CD14-positive monocyte (primary cell): ENCODE data around the gene LEPR. TPM values are rescaled to one million over a fixed set of nuclear protein-coding genes. Genes with fewer than 3 reads are reported as not detected.

ENCODE experiments used
- DNase-seq, 3 donors: peaks; one replicate each; pipeline ENCODE4 v3.0.0-alpha.2; 2011 to 2022
- H2AFZ ChIP-seq: 2 replicates; pipeline ENCODE4 v1.6.0; 2012; ENCODE audit warnings: mild to moderate bottlenecking, low read depth, low read length, inconsistent platforms; ENCODE audit not compliant: insufficient read depth, poor library complexity, severe bottlenecking
- H3K27ac ChIP-seq, 2 donors: 1 replicate in 1 of 2; 2 replicates in 1 of 2; pipeline ENCODE4 v1.5.1; 2012 to 2013; ENCODE audit warnings: low read length in 2 of 2, control low read depth in 1 of 2, inconsistent platforms in 1 of 2, low read depth in 1 of 2, mild to moderate bottlenecking in 1 of 2
- H3K27me3 ChIP-seq, 2 donors: one replicate each; pipeline versions ENCODE4 v1.6.0 to v1.6.1; 2011 to 2013; ENCODE audit warnings: low read length in 2 of 2; ENCODE audit not compliant: control insufficient read depth in 2 of 2, insufficient read depth in 2 of 2
- H3K36me3 ChIP-seq, 2 donors: replicated peaks in 1 of 2; 1 replicate in 1 of 2; 2 replicates in 1 of 2; pipeline versions ENCODE4 v1.5.1 to v1.6.1; 2012 to 2013; ENCODE audit warnings: low read length in 2 of 2, control low read depth in 1 of 2, inconsistent platforms in 1 of 2, mild to moderate bottlenecking in 1 of 2; ENCODE audit not compliant: insufficient read depth in 2 of 2, control insufficient read depth in 1 of 2
- H3K4me1 ChIP-seq, 2 donors: 1 replicate in 1 of 2; 2 replicates in 1 of 2; pipeline versions ENCODE4 v1.5.1 to v1.6.1; 2012 to 2013; ENCODE audit warnings: low read length in 2 of 2, control low read depth in 1 of 2, inconsistent platforms in 1 of 2, mild to moderate bottlenecking in 1 of 2, moderate library complexity in 1 of 2; ENCODE audit not compliant: insufficient read depth in 2 of 2, control insufficient read depth in 1 of 2
- H3K4me2 ChIP-seq: replicated peaks from 2 replicates; pipeline ENCODE3; 2012; ENCODE audit warnings: low read length, moderate library complexity, mild to moderate bottlenecking; ENCODE audit not compliant: poor library complexity, severe bottlenecking; ENCODE audit errors: extremely low read depth
- H3K4me3 ChIP-seq, 3 experiments: fragments of 200-600 bp in 1 of 3; sonication (generic) in 1 of 3; replicated peaks in 1 of 3; 1 replicate in 2 of 3; 2 replicates in 1 of 3; pipeline ENCODE4 v1.5.1; 2011 to 2013; ENCODE audit warnings: low read length in 3 of 3, mild to moderate bottlenecking in 3 of 3, control low read depth in 2 of 3, low read depth in 2 of 3, inconsistent platforms in 1 of 3, moderate library complexity in 1 of 3
- H3K79me2 ChIP-seq: 2 replicates; pipeline ENCODE4 v1.6.0; 2012; ENCODE audit warnings: mild to moderate bottlenecking, control low read depth, inconsistent platforms, low read length, moderate library complexity; ENCODE audit not compliant: insufficient read depth
- H3K9ac ChIP-seq: 2 replicates; pipeline ENCODE4 v1.6.0; 2017; ENCODE audit warnings: low read length, mild to moderate bottlenecking; ENCODE audit not compliant: insufficient read depth, poor library complexity, severe bottlenecking
- H3K9me3 ChIP-seq, 2 donors: replicated peaks in 1 of 2; 1 replicate in 1 of 2; 2 replicates in 1 of 2; pipeline versions ENCODE4 v1.5.1 to v1.6.1; 2012 to 2013; ENCODE audit warnings: low read length in 2 of 2, control low read depth in 1 of 2; ENCODE audit not compliant: control insufficient read depth in 1 of 2, insufficient read depth in 1 of 2
- H4K20me1 ChIP-seq: 2 replicates; pipeline ENCODE4 v1.6.0; 2012; ENCODE audit warnings: mild to moderate bottlenecking, low read length, control low read depth, moderate library complexity; ENCODE audit not compliant: insufficient read depth
- H3K27ac Mint-ChIP-seq, 7 donors: one replicate each; pipeline ENCODE4 v1.8.0; 2020; ENCODE audit warnings: mild to moderate bottlenecking in 7 of 7, mixed read lengths in 7 of 7, moderate library complexity in 6 of 7, inconsistent platforms in 2 of 7
- H3K27me3 Mint-ChIP-seq, 3 donors: one replicate each; pipeline ENCODE4 v1.8.0; 2021 to 2022; ENCODE audit warnings: low read depth in 3 of 3, mild to moderate bottlenecking in 3 of 3, mixed read lengths in 3 of 3, moderate library complexity in 3 of 3, inconsistent platforms in 1 of 3
- H3K36me3 Mint-ChIP-seq, 2 donors: one replicate each; pipeline ENCODE4 v1.8.0; 2020; ENCODE audit warnings: mixed read lengths in 2 of 2, inconsistent platforms in 1 of 2, mild to moderate bottlenecking in 1 of 2
- H3K4me1 Mint-ChIP-seq: one replicate; pipeline ENCODE4 v1.8.0; 2020; ENCODE audit warnings: mild to moderate bottlenecking, mixed read lengths
- H3K4me3 Mint-ChIP-seq, 2 donors: one replicate each; pipeline ENCODE4 v1.8.0; 2020; ENCODE audit warnings: mild to moderate bottlenecking in 2 of 2, mixed read lengths in 2 of 2, moderate library complexity in 1 of 2
- H3K9me3 Mint-ChIP-seq, 7 donors: one replicate each; pipeline ENCODE4 v1.8.0; 2020 to 2022; ENCODE audit warnings: mixed read lengths in 7 of 7, mild to moderate bottlenecking in 6 of 7, moderate library complexity in 6 of 7, inconsistent platforms in 2 of 7
- CTCF ChIP-seq: fragments of 200-600 bp; IDR thresholded peaks from one replicate; pipeline ENCODE4 v1.8.0; 2022; ENCODE audit warnings: antibody characterized with exemption, mild to moderate bottlenecking
- WGBS: methylation state at CpG from one replicate; pipeline ENCODE4 v1.1.5; 2013; ENCODE audit warnings: missing lambda C conversion rate; ENCODE audit not compliant: insufficient coverage; 5-methylcytosine and 5-hydroxymethylcytosine counted together
- intact Hi-C, 2 donors: fragments of 100-400 bp; cut with micrococcal nuclease; formaldehyde crosslinking; loops; one replicate each; pipeline versions ENCODE4 v1.15.0 to v1.15.1; 2023
- polyA plus RNA-seq, 3 donors: library from polyadenylated mRNA; depleted of rRNA in 1 of 3; unstranded in 2 of 3; stranded (reverse) in 1 of 3; fragments of 300-500 nt in 2 of 3; fragments of >200 nt in 1 of 3; fragmentation: Illumina TruSeq in 2 of 3; gene quantifications; 1 replicate in 2 of 3; 2 replicates in 1 of 3; pipeline ENCODE4 v1.2.3, GENCODE V29; 2012 to 2021

Gene LEPR
- polyA plus RNA-seq, 3 donors = 0.85 to 3.0 (median 1.0) TPM

GRCh38 chr1:65414538-65414937 is 5.9 kb upstream of the LEPR start:
- no peaks in the 10 kb centered on the region for H3K36me3 Mint-ChIP-seq
- H3K36me3 ChIP-seq = no peaks in the 10 kb centered on the region
- WGBS = no CpG with 5 or more reads among the region's 4 CpGs
- intact Hi-C loops = no loop called here
- no peak overlapping the region for H3K9ac ChIP-seq
- H3K4me3 Mint-ChIP-seq = no peak overlapping the region
- no peaks in the 10 kb centered on the region for H4K20me1 ChIP-seq
- H3K9me3 ChIP-seq = no peaks in the 10 kb centered on the region
- H3K79me2 ChIP-seq = no peaks in the 10 kb centered on the region
- peaks cover 4% of the 10 kb centered on the region for H3K4me1 Mint-ChIP-seq
- no peak overlapping the region for H3K27ac ChIP-seq
- no peak overlapping the region for H3K4me2 ChIP-seq
- no peak overlapping the region for H2AFZ ChIP-seq
- no peak for DNase-seq
- H3K4me3 ChIP-seq = no peak overlapping the region
- H3K4me1 ChIP-seq = peaks cover 1 to 5% of the 10 kb centered on the region in 2 donors
- no peaks in the 10 kb centered on the region for H3K9me3 Mint-ChIP-seq
- no peak for TF ChIP-seq CTCF
- H3K27ac Mint-ChIP-seq = no peak overlapping the region
- no peaks in the 10 kb centered on the region for H3K27me3 ChIP-seq
- peaks cover 0 to 2% (median 0%) of the 10 kb centered on the region in 3 donors for H3K27me3 Mint-ChIP-seq

- Mint-ChIP-seq H3K4me3 (no peak overlapping the region), H3K36me3 (no peaks in the 10 kb centered on the region), H3K27me3 (peaks cover 0 to 2% (median 0%) of the 10 kb centered on the region in 3 donors), H3K9me3 (no peaks in the 10 kb centered on the region), H3K4me1 (peaks cover 10% of the 10 kb centered on the region), H3K27ac (no peak overlapping the region)
- TF ChIP-seq CTCF = no peak
- H3K4me1 ChIP-seq = peaks cover 9 to 10% of the 10 kb centered on the region in 2 donors
- H3K4me2 ChIP-seq = no peak overlapping the region
- no peak overlapping the region for H3K4me3 ChIP-seq
- no peak overlapping the region for H3K27ac ChIP-seq
- WGBS = no CpG with 5 or more reads among the region's 1 CpG
- intact Hi-C loops = no loop called here
- H3K9me3 ChIP-seq = no peaks in the 10 kb centered on the region
- no peak overlapping the region for H3K9ac ChIP-seq
- no peaks in the 10 kb centered on the region for H4K20me1 ChIP-seq
- DNase-seq = no peak
- H3K27me3 ChIP-seq = no peaks in the 10 kb centered on the region
- H2AFZ ChIP-seq = no peak overlapping the region
- H3K36me3 ChIP-seq = no peaks in the 10 kb centered on the region
- H3K79me2 ChIP-seq = peaks cover 10% of the 10 kb centered on the region
These were observed 3.7 kb upstream of the LEPR start for GRCh38 chr1:65416767-65417166.
